Activated T-helper 1 cell treated with anti-CD3 and anti-CD28 coated beads, Interleukin-12 subunit alpha, Interleukin-12 subunit beta, Interleukin-2, Interleukin-4 antibody, amounts not matched to agents 30 ng/mL and 10 ng/mL and 1 ng/mL, durations not matched to agents 14 hours and 24 hours and 36 hours (primary cell): ENCODE measurements around the gene NOP53. TPM values are rescaled to one million over a fixed set of nuclear protein-coding genes. Genes with fewer than 3 reads are reported as not detected.
"Not testable (repeated sequence)": the region's sequence is repeated elsewhere in the genome, so short reads cannot be mapped to it uniquely, and the experiment has no call there.

ENCODE experiments used
- DNase-seq: peaks from one replicate; pipeline ENCODE4 v3.0.0; 2021; ENCODE audit warnings: low spot score
- H3K27ac Mint-ChIP-seq: one replicate; pipeline ENCODE4 v1.8.0; 2021; ENCODE audit warnings: mild to moderate bottlenecking, mixed read lengths
- H3K27me3 Mint-ChIP-seq: one replicate; pipeline ENCODE4 v1.8.0; 2022; ENCODE audit warnings: mild to moderate bottlenecking, moderate library complexity, mixed read lengths; ENCODE audit not compliant: insufficient read depth
- H3K36me3 Mint-ChIP-seq: one replicate; pipeline ENCODE4 v1.8.0; 2021; ENCODE audit warnings: low read depth, mixed read lengths
- H3K4me1 Mint-ChIP-seq: one replicate; pipeline ENCODE4 v1.8.0; 2021; ENCODE audit warnings: low read depth, mixed read lengths
- H3K4me3 Mint-ChIP-seq: one replicate; pipeline ENCODE4 v1.8.0; 2021; ENCODE audit warnings: mild to moderate bottlenecking, moderate library complexity, mixed read lengths
- H3K9me3 Mint-ChIP-seq: one replicate; pipeline ENCODE4 v1.8.0; 2021; ENCODE audit warnings: mixed read lengths
- intact Hi-C: fragments of 100-400 bp; cut with micrococcal nuclease; formaldehyde crosslinking; loops from one replicate; pipeline ENCODE4 v1.15.1; 2024
- total RNA-seq: library from RNA; stranded (reverse); gene quantifications from 2 replicates; pipeline ENCODE4 v1.2.3, GENCODE V29; 2022

Gene NOP53
- total RNA-seq, 1 donor from 2014 or later = 206 TPM

DNA sequence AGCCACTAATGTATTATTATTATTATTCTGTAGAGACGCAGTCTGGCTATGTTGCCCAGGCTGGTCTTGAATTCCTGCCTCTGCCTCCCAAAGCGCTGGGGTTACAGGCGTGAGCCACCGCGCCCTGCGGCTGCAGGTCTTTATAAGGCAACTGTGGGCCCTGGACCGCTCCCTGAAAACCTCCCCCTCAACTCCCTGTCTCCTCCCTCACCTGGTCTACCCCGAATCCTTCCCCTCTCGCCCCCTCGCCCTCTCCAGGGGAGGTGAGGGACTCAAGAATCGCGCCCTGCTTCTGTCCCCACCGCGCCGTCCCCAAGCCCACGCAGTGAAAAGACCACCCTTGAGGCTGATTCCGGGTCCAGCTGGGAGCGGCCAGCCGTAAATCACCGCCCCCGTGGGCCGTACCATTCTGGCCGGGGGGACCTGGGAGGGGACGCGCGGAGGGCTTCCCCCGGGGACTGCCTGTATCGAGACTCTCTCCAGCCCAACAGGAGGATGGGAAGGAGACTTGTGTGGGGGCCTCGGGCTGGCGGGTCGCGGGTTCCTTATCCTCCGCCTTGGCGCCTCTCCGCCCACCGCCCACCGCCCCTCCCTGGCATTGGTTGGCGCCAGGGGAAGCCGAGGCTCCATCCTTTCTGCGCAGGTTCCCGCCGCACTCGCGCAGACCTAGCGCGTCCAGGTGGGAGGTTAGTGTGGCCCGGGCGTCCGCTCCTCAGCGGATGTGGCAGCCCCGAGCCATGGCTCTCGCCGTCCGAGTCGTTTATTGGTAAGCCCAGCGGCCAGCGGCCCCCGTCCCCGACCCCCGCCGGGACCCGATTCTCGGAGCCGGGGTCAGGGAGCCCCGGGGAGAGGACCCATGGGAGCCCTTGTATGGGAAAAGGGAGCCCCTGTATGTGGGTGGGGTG is 33.0 kb downstream of the NOP53 start, which contains the start of gene SELENOW:
SELENOW (plus strand) TSS at position 655 of the 905 bp plus-strand sequence; CDS start at position 738, 83 bp downstream.
- peaks cover 12% of the 10 kb centered on the region for H3K4me1 Mint-ChIP-seq
- peak within 1 kb of the TSS; percentile 94 for H3K27ac Mint-ChIP-seq
- no peaks in the 10 kb centered on the region for H3K9me3 Mint-ChIP-seq
- no peaks in the 10 kb centered on the region for H3K27me3 Mint-ChIP-seq
- peak within 1 kb of the TSS; percentile 96 for H3K4me3 Mint-ChIP-seq
- peaks cover 14% of the 10 kb centered on the region for H3K36me3 Mint-ChIP-seq
- peak; percentile 76 for DNase-seq
- intact Hi-C loops = loop anchor here (1.0 kb wide), 1 partner anchor 33 kb away; the partner anchor contains the start of gene NOP53

DNA sequence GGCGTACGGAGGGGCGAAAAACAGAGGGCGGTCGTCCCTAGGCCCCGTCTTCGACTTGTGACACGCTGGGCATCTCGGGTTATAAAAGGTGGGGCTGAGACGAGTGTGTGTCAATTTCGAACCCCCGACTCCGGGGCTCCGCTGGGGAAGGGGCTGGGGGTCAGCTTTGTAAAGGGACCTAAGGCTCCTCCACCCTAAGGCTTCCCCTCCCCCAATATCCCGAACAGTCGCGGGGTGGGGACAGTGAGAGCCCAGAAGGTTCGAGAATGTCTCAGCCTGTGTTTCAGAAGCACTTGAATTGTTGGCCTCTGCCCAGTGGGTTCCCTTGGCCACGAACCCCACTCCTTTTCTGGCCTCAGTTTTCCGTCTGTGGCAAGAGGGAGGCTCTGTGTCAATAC is 33.6 kb downstream of the NOP53 start:
- Mint-ChIP-seq H3K27ac (peak overlapping the region; percentile 94), H3K27me3 (no peaks in the 10 kb centered on the region), H3K4me1 (peaks cover 12% of the 10 kb centered on the region), H3K36me3 (peaks cover 17% of the 10 kb centered on the region), H3K4me3 (peak overlapping the region; percentile 96), H3K9me3 (no peaks in the 10 kb centered on the region)
- intact Hi-C loops = loop anchor here (1.0 kb wide), 1 partner anchor 34 kb away; the partner anchor contains the start of gene NOP53
- no peak for DNase-seq

DNA sequence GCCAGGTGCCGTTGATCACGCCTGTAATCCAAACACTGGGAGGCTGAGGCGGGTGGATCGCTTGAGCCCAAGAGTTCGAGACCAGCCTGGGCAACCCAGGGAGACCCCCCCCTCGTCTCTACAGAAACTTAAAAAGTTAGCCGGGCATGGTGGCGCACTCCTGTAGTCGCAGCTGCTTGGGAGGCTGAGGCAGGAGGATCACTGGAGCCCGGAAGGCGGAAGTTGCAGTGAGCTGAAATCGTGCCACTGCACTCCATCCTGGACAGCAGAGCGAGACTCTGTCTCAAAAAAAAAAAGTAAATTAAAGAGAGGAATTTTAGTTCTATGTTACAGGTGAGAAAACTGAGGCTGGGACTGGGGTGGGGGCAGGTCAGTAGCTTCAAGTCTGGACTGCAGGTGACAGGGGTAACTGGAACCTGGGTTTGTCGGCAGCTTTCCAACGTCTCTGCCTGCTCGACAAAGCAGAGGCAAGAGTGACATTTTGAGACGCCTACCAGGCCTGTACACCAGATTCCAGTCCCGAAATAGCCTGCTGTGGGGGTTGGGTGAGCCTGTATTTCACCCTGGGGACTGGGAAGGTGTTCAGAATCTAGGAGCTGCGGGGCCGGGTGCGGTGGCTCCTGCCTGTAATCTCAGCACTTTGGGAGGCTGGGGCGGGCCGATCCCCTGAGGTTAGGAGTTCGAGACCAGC is 34.3 kb downstream of the NOP53 start:
- DNase-seq = no peak
- H3K27ac Mint-ChIP-seq = peak overlapping the region; percentile 94
- H3K36me3 Mint-ChIP-seq = peaks cover 23% of the 10 kb centered on the region
- H3K4me3 Mint-ChIP-seq = peak overlapping the region; percentile 96
- no peaks in the 10 kb centered on the region for H3K9me3 Mint-ChIP-seq
- peaks cover 17% of the 10 kb centered on the region for H3K4me1 Mint-ChIP-seq
- intact Hi-C loops = no loop called here
- no peaks in the 10 kb centered on the region for H3K27me3 Mint-ChIP-seq

DNA sequence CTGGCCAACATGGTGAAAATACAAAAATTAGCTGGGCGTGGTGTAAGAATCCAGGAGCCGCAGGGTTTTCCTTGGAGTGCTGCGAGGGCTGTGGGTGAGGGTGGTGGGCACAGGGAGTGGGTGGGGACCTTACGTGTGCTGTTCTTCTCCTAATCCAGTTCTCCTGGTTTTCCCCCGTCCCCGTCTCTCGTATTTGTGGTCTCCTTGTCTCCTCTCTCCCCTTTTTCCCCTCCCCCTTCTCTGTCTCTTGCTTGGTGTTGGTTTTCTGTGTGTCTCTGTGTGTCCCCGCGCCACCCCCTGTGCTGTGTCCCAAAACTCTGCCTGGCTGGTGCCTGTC is 34.8 kb downstream of the NOP53 start:
- H3K36me3 Mint-ChIP-seq = peaks cover 24% of the 10 kb centered on the region
- peak overlapping the region; percentile 96 for H3K4me3 Mint-ChIP-seq
- peak overlapping the region; percentile 83 for H3K27ac Mint-ChIP-seq
- peaks cover 17% of the 10 kb centered on the region for H3K4me1 Mint-ChIP-seq
- DNase-seq = no peak
- no peaks in the 10 kb centered on the region for H3K27me3 Mint-ChIP-seq
- intact Hi-C loops = no loop called here
- H3K9me3 Mint-ChIP-seq = no peaks in the 10 kb centered on the region

DNA sequence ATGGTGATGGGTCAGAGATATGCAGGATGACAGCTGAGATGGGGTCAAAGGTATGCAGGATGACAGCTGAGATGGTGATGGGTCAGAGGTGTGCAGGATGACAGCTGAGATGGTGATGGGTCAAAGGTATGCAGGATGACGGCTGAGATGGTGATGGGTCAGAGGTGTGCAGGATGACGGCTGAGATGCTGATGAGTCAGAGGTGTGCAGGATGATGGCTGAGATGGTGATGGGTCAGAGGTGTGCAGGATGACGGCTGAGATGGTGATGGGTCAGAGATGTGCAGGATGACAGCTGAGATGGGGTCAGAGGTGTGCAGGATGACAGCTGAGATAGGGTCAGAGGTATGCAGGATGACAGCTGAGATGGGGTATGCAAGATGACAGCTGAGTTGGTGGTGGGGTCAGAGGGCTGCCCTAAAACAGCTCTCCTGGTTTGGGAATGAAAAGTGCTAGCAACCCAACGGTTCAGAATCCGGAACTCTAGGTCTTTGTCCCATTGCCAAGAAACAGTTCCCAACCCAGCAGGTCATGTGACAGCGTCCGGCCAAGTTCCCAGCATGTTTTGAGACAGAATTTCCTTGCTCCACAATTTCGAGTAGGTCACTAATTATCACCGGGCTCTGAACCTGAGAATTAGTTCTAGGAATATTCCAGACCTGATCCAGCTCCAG is 36.4 kb downstream of the NOP53 start:
- DNase-seq = no peak
- Mint-ChIP-seq H3K4me1 (peaks cover 17% of the 10 kb centered on the region), H3K27ac (no peak overlapping the region), H3K36me3 (peaks cover 26% of the 10 kb centered on the region), H3K9me3 (no peaks in the 10 kb centered on the region), H3K27me3 (no peaks in the 10 kb centered on the region), H3K4me3 (peak overlapping the region; percentile 25)
- intact Hi-C loops = no loop called here

DNA sequence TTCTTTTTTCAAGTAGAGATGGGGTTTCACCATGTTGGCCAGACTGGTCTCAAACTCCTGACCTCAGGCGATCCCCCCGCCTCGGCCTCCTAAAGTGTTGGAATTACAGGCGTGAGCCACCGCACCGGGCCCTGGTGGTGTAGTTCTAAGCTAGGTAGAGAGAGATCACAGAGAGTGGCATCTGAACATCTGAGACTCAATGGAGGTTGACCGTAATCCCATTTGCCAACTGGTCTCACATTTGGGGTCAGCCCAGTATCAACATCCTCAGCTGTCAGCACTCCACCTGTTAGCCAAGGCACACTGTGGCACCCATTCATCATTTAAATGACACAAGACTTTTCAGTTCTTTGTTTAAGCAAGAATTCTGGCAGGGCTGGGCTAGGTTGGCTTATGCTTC is 41.2 kb downstream of the NOP53 start:
- peaks cover 10% of the 10 kb centered on the region for H3K4me1 Mint-ChIP-seq
- intact Hi-C loops = no loop called here
- no peak for DNase-seq
- H3K27ac Mint-ChIP-seq = no peak overlapping the region
- no peak overlapping the region for H3K4me3 Mint-ChIP-seq
- peaks cover 16% of the 10 kb centered on the region for H3K36me3 Mint-ChIP-seq
- no peaks in the 10 kb centered on the region for H3K9me3 Mint-ChIP-seq
- no peaks in the 10 kb centered on the region for H3K27me3 Mint-ChIP-seq

DNA sequence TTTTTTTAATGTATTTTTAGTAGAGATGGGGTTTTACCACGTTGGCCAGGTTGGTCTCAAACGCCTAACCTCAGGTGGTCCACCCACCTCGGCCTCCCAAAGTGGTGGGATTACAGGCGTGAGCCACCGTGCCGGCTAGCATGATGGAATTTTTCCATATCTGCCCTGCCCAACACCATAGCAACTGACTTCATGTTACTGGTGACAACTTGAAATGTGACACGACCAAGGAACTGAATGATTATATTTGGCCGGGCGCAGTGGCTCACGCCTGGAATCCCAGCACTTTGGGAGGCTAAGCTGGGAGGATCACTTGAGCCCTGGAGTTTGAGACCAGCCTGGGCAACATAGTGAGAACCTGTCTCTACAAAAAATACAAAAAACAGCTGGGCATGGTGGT is 42.0 kb downstream of the NOP53 start:
- H3K27ac Mint-ChIP-seq, H3K9me3 Mint-ChIP-seq, H3K27me3 Mint-ChIP-seq, DNase-seq, H3K4me3 Mint-ChIP-seq, intact Hi-C loops: not testable (repeated sequence)
- H3K36me3 Mint-ChIP-seq = peaks cover 14% of the 10 kb centered on the region
- H3K4me1 Mint-ChIP-seq = peaks cover 10% of the 10 kb centered on the region

DNA sequence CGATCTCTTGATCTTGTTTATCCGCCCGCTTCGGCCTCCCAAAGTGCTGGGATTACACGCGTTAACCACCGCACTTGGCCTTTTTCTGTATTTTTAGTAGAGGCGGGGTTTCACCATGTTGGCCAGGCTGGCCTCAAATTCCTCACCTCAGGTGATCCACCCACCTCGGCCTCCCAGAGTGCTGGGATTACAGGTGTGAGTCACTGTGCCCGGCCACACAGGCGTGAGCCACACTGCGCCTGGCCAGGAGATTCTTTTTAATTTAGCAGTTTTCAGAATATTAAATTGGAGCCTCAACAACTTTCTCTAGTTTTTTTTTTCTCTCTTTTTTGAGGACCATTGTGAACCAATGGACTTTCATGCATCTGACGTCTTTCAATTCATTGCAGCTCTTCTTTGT is 44.5 kb downstream of the NOP53 start:
- H3K9me3 Mint-ChIP-seq, DNase-seq, H3K27ac Mint-ChIP-seq, intact Hi-C loops, H3K4me1 Mint-ChIP-seq, H3K27me3 Mint-ChIP-seq, H3K4me3 Mint-ChIP-seq, H3K36me3 Mint-ChIP-seq: not testable (repeated sequence)

DNA sequence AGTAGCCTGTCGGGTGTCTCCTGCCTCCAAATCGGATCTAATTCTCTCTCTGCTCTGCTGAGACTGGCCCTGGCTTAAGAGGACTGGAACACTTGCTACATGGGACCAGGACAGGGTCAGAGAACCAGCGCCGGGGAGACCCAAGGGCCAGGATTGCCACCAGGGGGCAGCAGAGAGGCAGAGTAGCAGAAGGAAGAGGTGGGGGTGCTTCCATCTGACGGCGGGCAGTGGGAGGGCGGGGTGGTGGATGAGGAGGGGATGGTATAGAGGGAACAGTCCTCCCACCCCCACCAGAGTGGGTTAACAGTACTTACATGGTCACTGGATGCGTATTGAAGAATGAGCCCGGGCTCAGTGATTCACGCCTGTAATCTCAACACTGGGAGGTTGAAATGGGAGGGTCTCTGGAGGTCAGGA is 45.1 kb downstream of the NOP53 start:
- Mint-ChIP-seq H3K9me3 (no peaks in the 10 kb centered on the region), H3K27me3 (no peaks in the 10 kb centered on the region), H3K36me3 (peaks cover 3% of the 10 kb centered on the region), H3K4me3 (no peak overlapping the region), H3K4me1 (peaks cover 5% of the 10 kb centered on the region), H3K27ac (no peak overlapping the region)
- DNase-seq = peak; percentile 65
- intact Hi-C loops = no loop called here

DNA sequence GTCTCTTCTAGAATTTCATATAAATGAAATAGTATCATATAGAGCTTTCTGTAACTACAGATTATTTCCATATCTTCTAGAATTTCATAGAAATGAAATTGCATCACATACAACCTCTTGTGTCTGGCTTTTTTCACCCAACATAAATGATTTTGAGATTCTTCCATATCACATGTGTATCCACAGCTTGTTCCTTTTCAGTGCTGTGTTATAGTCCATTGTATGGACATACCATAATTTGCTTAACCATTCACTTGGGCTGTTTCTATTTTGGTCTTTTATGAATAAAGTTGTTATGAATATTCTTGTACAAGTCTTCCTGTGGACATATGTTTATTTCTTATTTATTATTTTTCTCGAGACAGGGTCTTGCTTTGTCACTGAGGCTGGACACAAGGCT is 47.3 kb downstream of the NOP53 start:
- no peak overlapping the region for H3K4me3 Mint-ChIP-seq
- no peaks in the 10 kb centered on the region for H3K9me3 Mint-ChIP-seq
- no peak for DNase-seq
- H3K27me3 Mint-ChIP-seq = no peaks in the 10 kb centered on the region
- intact Hi-C loops = no loop called here
- peaks cover 2% of the 10 kb centered on the region for H3K36me3 Mint-ChIP-seq
- H3K27ac Mint-ChIP-seq = no peak overlapping the region
- peaks cover 5% of the 10 kb centered on the region for H3K4me1 Mint-ChIP-seq

DNA sequence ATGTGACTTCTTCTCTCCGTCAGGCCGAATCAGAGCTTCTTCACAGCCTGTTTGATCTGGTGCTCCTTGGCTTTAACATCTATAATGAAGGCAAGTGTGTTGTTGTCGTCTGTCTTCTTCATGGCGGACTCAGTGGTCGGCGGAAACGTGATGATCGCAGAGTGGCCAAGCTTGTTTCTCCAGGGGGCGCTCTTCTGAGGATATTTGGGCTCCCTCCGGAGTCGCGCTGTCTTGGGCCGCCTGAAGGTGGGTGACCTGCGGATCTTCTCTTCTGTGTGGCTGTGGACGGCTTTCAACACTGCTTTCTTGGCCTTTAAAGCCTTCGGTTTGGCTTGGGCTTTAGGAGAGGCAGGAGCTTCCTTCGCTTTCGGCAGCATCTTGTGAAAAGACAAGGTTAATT is 49.2 kb downstream of the NOP53 start:
- DNase-seq = no peak
- H3K27me3 Mint-ChIP-seq = peaks cover 1% of the 10 kb centered on the region
- no peak overlapping the region for H3K27ac Mint-ChIP-seq
- intact Hi-C loops = no loop called here
- no peaks in the 10 kb centered on the region for H3K36me3 Mint-ChIP-seq
- H3K4me1 Mint-ChIP-seq = no peaks in the 10 kb centered on the region
- H3K9me3 Mint-ChIP-seq = no peaks in the 10 kb centered on the region
- no peak overlapping the region for H3K4me3 Mint-ChIP-seq

DNA sequence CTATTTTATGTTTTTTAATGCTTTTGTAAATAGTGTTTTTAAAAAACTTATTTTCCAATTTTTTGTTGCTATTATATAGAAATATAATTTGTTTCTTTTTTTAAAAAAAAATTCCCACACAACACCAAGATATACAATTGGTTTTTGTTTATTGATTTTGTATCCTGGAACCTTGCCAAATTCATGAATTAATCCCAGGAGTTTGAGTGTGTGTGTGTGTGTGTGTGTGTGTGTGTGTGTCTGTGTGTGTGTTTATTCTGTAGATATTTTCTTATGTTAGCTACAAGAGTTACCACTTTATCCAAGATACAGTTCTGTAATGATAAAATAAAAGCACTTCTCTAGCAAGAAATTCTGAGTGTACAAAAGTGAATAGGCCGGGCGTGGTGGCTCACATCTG is 51.4 kb downstream of the NOP53 start:
- Mint-ChIP-seq H3K4me1 (no peaks in the 10 kb centered on the region), H3K4me3 (no peak overlapping the region), H3K27me3 (peaks cover 1% of the 10 kb centered on the region), H3K27ac (no peak overlapping the region), H3K9me3 (peaks cover 10% of the 10 kb centered on the region), H3K36me3 (no peaks in the 10 kb centered on the region)
- no peak for DNase-seq
- intact Hi-C loops = no loop called here
